CD1c-positive myeloid dendritic cell (primary cell): ENCODE data around the gene VAMP8.
"Not testable (repeated sequence)": the region's sequence is repeated elsewhere in the genome, so short reads cannot be mapped to it uniquely, and the experiment has no call there.

ENCODE experiments used
- DNase-seq: peaks from one replicate; pipeline ENCODE4 v3.0.0-alpha.2; 2016; ENCODE audit errors: extremely low spot score

The VAMP8 gene

GRCh38 chr2:85598594-85599340 is 21.4 kb downstream of the VAMP8 start:
- DNase-seq, result no peak

GRCh38 chr2:85599468-85600234 is 22.3 kb downstream of the VAMP8 start:
- DNase-seq, result no peak

- DNase-seq, result no peak
Measured at GRCh38 chr2:85600235-85600575, 22.8 kb downstream of the VAMP8 start.

- no peak for DNase-seq
Measured at GRCh38 chr2:85600951-85601770, 23.8 kb downstream of the VAMP8 start.

- peak; percentile 59 for DNase-seq
Measured at GRCh38 chr2:85601771-85602475, 24.5 kb downstream of the VAMP8 start.

- peak; percentile 98 for DNase-seq
Measured at GRCh38 chr2:85602476-85603234, 25.3 kb downstream of the VAMP8 start, which contains the start of gene TMEM150A. TMEM150A (minus strand) TSS chr2:85602698; CDS start chr2:85601948, 750 bp downstream.

GRCh38 chr2:85604133-85604444 is 26.7 kb downstream of the VAMP8 start:
- DNase-seq, result not testable (repeated sequence)

GRCh38 chr2:85604568-85605339 is 27.4 kb downstream of the VAMP8 start:
- DNase-seq, result no peak

- DNase-seq, result no peak
Measured at GRCh38 chr2:85605406-85606115, 28.2 kb downstream of the VAMP8 start.

GRCh38 chr2:85606116-85606455 is 28.7 kb downstream of the VAMP8 start:
- DNase-seq, result no peak

- DNase-seq, result no peak
Measured at GRCh38 chr2:85607268-85608215, 30.2 kb downstream of the VAMP8 start.

GRCh38 chr2:85611217-85611704 is 33.9 kb downstream of the VAMP8 start:
- no peak for DNase-seq

GRCh38 chr2:85611705-85612587 is 34.6 kb downstream of the VAMP8 start, which contains the start of gene C2orf68:
C2orf68 (minus strand) TSS chr2:85612066; CDS start chr2:85611984, 82 bp downstream.
- peak; percentile 91 for DNase-seq

GRCh38 chr2:85613717-85614515 is 36.5 kb downstream of the VAMP8 start:
- DNase-seq, result no peak

GRCh38 chr2:85614757-85615156 is 37.4 kb downstream of the VAMP8 start:
- not testable (repeated sequence) for DNase-seq

GRCh38 chr2:85615413-85615728 is 38.0 kb downstream of the VAMP8 start:
- no peak for DNase-seq

- not testable (repeated sequence) for DNase-seq
Measured at GRCh38 chr2:85617723-85618122, 40.3 kb downstream of the VAMP8 start.
